ENCODE data around the gene NFATC1. TPM values are rescaled to one million over a fixed set of nuclear protein-coding genes. Genes with fewer than 3 reads are reported as not detected.

Gene NFATC1
- polyA plus RNA-seq, 1 of the 3 experiments (the other 2 are of a cell fraction): 0.02 TPM

DNA sequence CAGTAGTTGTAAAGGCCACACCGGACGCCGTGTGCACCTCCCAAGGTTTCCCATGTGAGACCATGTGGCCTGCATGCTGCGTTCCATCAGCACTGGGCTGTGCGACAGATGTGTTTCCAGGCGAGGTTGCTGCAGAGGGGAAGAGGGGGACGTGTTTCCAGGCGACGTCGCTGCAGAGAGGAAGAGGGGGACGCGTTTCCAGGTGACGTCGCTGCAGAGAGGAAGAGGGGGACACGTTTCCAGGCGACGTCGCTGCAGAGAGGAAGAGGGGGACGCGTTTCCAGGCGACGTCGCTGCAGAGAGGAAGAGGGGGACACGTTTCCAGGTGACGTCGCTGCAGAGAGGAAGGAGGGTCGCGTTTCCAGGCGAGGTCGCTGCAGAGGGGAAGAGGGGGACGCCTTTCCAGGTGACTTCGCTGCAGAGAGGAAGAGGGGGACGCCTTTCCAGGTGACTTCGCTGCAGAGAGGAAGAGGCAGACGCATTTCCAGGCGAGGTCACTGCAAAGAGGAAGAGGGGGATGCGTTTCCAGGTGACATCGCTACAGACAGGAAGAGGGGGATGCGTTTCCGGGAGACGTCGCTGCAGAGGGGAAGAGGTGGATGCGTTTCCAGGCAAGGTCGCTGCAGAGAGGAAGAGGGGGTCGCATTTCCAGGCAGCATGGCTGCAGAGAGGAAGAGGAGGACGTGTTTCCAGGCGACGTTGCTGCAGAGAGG lies 24.5 kb downstream of the NFATC1 start:
- CTCF ChIA-PET: interaction anchor here (1.2 kb wide), 1 partner anchor 19 kb away, joined by 3 read pairs; no protein-coding TSS in a partner anchor
- no peak for DNase-seq

More for the DNA sequence above, 24.5 kb downstream of the NFATC1 start:
- Histone ChIP-seq H3K36me3 (replicated peaks in 1 of 2; ENCODE audit: control insufficient read depth in 1 of 2, insufficient read depth in 2 of 2, low read length in 1 of 2) (no peaks in the 10 kb centered on the region), H3K27me3 (ENCODE audit: insufficient read depth) (peaks cover 86% of the 10 kb centered on the region), H3K79me2 (ENCODE audit: insufficient read depth) (no peaks in the 10 kb centered on the region), H3F3A (replicated peaks; ENCODE audit: insufficient read depth) (peaks cover 3% of the 10 kb centered on the region), H3K4me2 (no peak overlapping the region), H3K4me3 (ENCODE audit: low read depth in 2 of 2, low read length in 1 of 2) (no peak overlapping the region), H3K9ac (no peak overlapping the region), H4K20me1 (ENCODE audit: insufficient read depth) (no peaks in the 10 kb centered on the region), H3K4me1 (ENCODE audit: control insufficient read depth in 1 of 2, insufficient read depth in 2 of 2, low read depth in 1 of 2, low read length in 1 of 2) (no peaks in the 10 kb centered on the region), H2AFZ (ENCODE audit: low read depth) (no peak overlapping the region), H3K9me2 (no peaks in the 10 kb centered on the region), H3K9me3 (no peaks in the 10 kb centered on the region), H3K27ac (ENCODE audit: low read depth in 2 of 2, low read length in 1 of 2) (no peak overlapping the region)
- POLR2A ChIA-PET: no interaction called here
- TF ChIP-seq, protein P1, sequence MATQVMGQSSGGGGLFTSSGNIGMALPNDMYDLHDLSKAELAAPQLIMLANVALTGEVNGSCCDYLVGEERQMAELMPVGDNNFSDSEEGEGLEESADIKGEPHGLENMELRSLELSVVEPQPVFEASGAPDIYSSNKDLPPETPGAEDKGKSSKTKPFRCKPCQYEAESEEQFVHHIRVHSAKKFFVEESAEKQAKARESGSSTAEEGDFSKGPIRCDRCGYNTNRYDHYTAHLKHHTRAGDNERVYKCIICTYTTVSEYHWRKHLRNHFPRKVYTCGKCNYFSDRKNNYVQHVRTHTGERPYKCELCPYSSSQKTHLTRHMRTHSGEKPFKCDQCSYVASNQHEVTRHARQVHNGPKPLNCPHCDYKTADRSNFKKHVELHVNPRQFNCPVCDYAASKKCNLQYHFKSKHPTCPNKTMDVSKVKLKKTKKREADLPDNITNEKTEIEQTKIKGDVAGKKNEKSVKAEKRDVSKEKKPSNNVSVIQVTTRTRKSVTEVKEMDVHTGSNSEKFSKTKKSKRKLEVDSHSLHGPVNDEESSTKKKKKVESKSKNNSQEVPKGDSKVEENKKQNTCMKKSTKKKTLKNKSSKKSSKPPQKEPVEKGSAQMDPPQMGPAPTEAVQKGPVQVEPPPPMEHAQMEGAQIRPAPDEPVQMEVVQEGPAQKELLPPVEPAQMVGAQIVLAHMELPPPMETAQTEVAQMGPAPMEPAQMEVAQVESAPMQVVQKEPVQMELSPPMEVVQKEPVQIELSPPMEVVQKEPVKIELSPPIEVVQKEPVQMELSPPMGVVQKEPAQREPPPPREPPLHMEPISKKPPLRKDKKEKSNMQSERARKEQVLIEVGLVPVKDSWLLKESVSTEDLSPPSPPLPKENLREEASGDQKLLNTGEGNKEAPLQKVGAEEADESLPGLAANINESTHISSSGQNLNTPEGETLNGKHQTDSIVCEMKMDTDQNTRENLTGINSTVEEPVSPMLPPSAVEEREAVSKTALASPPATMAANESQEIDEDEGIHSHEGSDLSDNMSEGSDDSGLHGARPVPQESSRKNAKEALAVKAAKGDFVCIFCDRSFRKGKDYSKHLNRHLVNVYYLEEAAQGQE (IDR thresholded peaks at IDR 0.05; ENCODE audit: low read depth, low read length): no peak
- TF ChIP-seq RCOR1 (IDR thresholded peaks at IDR 0.05; ENCODE audit: low read length): no peak
- TF ChIP-seq EZH2phosphoT487 (IDR thresholded peaks at IDR 0.05; ENCODE audit: borderline replicate concordance, low read depth): no peak
- no peak for TF ChIP-seq FOXJ3 (CRISPR knock-in tag; IDR thresholded peaks at IDR 0.05)
- no peak for TF ChIP-seq CHD2 (IDR thresholded peaks at IDR 0.05; ENCODE audit: low read length, partially characterized antibody)
- TF ChIP-seq TEAD4 (IDR thresholded peaks at IDR 0.05; ENCODE audit: borderline replicate concordance, insufficient read depth): no peak
- TF ChIP-seq USF2 (IDR thresholded peaks at IDR 0.05; ENCODE audit: borderline replicate concordance, low read depth, low read length): no peak
- TF ChIP-seq JUND (IDR thresholded peaks at IDR 0.05): no peak
- no peak for TF ChIP-seq NRF1 (IDR thresholded peaks at IDR 0.05; ENCODE audit: low read depth, low read length)
- TF ChIP-seq FOSL2 (IDR thresholded peaks at IDR 0.05; ENCODE audit: borderline replicate concordance, low read depth): no peak
- TF ChIP-seq ZBTB33 (IDR thresholded peaks at IDR 0.05; ENCODE audit: borderline replicate concordance, low read depth): no peak
- no peak for TF ChIP-seq NFIC (IDR thresholded peaks at IDR 0.05; ENCODE audit: borderline replicate concordance)
- no peak for TF ChIP-seq TAF1 (IDR thresholded peaks at IDR 0.05; ENCODE audit: borderline replicate concordance, low read depth, low read length)
- no peak for TF ChIP-seq MXI1 (IDR thresholded peaks at IDR 0.05; ENCODE audit: low read depth, low read length)
- TF ChIP-seq POLR2AphosphoS5 (IDR thresholded peaks at IDR 0.05; ENCODE audit: low read depth, low read length): no peak
- TF ChIP-seq SMC3 (IDR thresholded peaks at IDR 0.05; ENCODE audit: low read depth, low read length): no peak
- 14% methylated on average over 40 of the region's 48 CpGs for WGBS (ENCODE audit: low lambda C conversion rate)
